Keratinocyte (primary cell): ENCODE measurements around the gene PITPNM3.

ENCODE experiments used
- EZH2 ChIP-seq: IDR thresholded peaks from one replicate; pipeline ENCODE4 v1.6.1; 2012; ENCODE audit warnings: inconsistent platforms, mild to moderate bottlenecking, low read length, moderate library complexity
- TF ChIP-seq, protein P1 (sequence below), 3 experiments: IDR thresholded peaks in 1 of 3; conservative IDR thresholded peaks in 1 of 3; optimal IDR thresholded peaks in 1 of 3; 2 replicates in 2 of 3; 3 replicates in 1 of 3; pipeline versions ENCODE3 to v1.5.1; 2011; ENCODE audit warnings: low read length in 3 of 3, mild to moderate bottlenecking in 3 of 3, moderate library complexity in 2 of 3, control low read depth in 1 of 3, inconsistent platforms in 1 of 3; ENCODE audit not compliant: insufficient read depth in 2 of 3; ENCODE audit errors: extremely low read depth in 1 of 3

DNA sequence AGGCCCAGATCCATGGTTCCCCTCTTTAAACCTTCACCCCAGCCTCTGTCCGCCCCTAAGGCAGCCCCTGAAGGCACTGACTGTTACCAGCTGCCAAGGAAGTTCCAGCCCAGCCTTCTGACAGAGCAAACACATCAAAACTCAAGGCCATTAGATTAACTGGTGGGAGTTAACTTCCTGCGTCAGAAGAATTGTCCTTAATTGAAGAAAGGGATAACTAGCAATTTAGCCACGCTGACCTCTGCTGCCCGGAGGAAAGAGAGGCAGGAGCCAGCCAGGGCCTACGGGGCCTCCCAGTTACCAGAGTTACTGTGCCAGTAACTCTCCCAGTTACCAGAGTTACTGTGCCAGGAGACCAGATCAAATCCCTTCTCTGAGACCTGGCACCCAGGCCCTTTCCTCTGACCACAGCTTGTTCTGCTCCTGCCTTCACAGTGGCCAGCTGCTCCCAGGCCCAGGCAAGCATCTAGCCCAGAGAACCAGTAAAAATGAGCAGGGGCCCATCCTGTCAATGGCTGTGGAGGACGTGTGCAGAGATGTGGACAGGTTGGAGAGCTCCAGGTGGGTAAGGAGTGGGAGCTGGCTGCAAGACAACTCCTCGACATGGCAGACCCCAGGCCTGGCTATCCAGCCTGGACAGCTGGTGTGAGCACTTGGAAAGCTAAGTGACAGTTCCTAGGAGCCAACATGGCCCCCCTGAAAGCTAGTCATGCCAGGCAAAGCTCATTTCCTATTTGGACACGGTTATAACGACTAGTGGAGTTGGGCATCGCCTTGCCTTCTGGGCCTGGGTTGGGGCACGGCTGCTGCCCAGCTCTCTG, 2.8 kb upstream of the PITPNM3 start:
- TF ChIP-seq, protein P1, sequence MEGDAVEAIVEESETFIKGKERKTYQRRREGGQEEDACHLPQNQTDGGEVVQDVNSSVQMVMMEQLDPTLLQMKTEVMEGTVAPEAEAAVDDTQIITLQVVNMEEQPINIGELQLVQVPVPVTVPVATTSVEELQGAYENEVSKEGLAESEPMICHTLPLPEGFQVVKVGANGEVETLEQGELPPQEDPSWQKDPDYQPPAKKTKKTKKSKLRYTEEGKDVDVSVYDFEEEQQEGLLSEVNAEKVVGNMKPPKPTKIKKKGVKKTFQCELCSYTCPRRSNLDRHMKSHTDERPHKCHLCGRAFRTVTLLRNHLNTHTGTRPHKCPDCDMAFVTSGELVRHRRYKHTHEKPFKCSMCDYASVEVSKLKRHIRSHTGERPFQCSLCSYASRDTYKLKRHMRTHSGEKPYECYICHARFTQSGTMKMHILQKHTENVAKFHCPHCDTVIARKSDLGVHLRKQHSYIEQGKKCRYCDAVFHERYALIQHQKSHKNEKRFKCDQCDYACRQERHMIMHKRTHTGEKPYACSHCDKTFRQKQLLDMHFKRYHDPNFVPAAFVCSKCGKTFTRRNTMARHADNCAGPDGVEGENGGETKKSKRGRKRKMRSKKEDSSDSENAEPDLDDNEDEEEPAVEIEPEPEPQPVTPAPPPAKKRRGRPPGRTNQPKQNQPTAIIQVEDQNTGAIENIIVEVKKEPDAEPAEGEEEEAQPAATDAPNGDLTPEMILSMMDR (optimal IDR thresholded peaks at IDR 0.05 in 1 of 3, IDR thresholded peaks at IDR 0.05 in 1 of 3, conservative IDR thresholded peaks at IDR 0.05 in 1 of 3; ENCODE audit: extremely low read depth in 1 of 3, insufficient read depth in 2 of 3, low read length in 3 of 3) = no peak
- no peak for TF ChIP-seq EZH2
